CD1c-positive myeloid dendritic cell (primary cell): ENCODE results near the gene SNRNP48.

Source experiments
- DNase-seq: peaks from one replicate; pipeline ENCODE4 v3.0.0-alpha.2; 2016; ENCODE audit errors: extremely low spot score

The SNRNP48 gene

DNA sequence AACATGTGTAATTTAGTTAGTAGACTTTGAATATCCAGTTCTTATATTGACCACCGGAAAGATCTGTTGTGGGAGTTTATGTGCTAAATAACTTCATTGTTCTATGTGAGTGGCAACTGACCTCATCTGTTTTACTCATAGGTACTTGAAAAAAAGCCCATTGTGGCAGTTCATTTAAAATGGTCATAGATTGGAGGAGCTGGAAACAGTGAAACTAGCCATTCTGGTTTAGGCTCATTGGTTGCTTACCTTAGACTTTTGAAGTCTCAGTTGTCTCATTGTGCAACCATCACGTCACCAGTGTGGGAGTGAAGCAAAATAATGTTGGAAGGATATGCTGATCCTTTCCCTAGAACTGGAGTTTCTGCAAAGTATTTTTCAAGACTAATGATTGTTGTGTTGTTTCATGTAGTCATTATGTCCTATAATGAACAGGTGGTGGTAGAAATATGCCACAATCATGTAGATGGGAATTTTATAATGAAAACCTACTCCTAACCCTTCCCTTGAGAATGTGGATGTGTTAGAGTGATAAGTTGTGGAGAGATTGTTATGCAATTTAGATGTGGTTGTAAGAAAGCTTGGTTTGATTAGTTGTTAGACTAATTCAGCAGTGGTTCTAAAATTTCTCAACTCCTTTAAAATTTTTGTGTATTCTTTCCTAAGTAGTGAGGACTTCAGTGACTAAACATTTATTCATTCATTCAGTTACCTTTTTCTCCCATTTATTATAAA lies 30.2 kb upstream of the SNRNP48 start:
- DNase-seq: peak; percentile 13

DNA sequence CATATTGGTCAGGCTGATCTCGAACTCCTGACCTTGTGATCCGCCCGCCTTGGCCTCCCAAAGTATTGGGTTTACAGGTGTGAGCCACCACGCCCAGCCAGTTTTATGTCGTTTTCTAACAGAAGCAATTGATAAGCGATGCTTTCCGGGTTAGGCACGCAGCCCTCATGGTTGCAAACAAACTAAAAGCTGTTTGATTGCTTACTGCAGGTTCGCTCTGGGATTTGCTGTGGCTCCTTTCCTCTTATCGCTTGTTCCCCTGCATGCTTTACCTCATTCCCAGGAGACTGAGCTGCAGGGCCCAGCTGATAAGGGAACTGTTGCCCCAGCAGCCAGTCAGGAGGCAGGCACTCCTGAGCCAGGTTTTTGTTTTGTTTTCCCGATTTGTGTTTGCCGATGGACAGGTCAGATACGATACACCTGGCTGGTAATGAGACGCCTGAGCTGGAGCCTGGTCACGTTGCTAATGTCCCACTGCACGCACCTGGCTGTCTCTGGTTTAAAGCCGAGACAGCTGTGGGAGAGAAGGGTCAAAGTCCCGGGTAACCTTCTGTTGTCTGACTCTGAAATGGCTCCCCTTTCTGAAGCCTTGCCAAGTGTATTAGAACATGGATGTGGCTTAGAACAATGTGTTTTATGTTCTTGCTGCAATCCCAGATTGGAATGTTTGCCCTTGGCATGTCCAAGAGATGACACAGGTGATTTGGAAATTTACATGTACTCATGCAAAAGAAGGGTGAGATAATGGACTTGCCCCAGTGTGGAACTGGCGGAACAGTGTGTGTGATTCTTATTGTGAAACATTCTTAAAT lies 28.6 kb upstream of the SNRNP48 start:
- no peak for DNase-seq

DNA sequence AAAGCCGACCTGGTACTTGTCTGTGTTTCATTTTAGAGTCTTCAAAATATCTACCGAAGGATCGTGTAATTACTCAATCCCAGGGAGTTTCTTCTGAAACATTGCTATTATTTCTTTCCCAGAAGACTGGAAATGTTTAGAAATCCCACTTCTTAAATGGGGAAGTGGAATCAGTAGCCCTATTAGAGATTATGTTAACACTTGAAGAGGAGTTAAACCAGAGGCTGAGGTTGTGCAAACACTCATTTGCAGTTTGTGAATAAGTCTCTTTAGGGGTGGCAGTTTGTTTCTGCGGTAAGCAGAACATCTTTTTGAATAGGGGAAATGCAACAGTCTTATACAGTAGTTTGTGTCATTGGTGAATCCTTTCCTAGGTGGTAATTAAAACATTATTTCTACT lies 27.2 kb upstream of the SNRNP48 start:
- DNase-seq: peak; percentile 32

DNA sequence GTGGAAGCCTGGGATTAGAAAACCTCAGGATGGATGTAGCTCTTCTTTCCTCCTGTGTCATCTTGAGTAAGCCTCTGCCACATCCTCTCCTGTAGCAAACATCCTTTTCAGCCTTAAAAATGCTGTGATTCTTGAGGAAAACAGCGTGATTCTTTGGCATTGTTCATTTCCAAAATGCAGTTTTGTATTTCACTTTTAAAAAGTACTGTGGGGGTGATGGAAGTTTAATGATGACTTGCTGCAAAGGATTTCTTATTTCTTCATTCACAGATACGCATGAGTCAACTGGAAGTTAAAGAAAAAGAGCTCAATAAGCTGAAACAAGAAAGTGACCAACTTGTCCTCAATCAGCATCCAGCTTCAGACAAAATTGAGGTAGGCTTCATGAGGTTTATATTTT lies 23.9 kb upstream of the SNRNP48 start:
- no peak for DNase-seq

DNA sequence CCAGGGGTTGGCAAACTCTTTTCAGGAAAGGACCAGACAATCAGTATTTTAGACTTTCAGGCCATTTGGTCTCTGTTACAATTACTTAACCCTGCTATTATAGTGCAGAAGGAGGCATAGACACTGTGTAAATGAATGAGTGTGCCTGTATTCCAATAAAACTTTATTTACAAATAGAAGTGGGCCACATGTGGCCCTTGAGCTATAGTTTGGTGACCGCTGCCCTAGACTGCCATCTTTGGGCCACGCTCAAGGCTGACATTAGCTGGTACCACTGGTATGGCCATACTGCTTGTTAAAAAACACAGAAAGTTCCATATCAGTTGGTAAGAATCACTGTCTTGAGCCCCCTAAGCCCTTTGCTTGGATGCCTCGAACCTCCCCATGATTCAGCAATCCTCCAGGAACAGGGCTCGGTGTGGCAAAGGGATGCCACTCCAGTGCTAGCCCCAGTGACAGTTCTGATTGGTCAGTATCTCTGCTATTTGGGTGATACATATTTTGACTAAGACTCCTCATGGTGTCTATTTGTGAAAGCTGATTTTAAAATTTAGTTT lies 23.3 kb upstream of the SNRNP48 start:
- DNase-seq: no peak

DNA sequence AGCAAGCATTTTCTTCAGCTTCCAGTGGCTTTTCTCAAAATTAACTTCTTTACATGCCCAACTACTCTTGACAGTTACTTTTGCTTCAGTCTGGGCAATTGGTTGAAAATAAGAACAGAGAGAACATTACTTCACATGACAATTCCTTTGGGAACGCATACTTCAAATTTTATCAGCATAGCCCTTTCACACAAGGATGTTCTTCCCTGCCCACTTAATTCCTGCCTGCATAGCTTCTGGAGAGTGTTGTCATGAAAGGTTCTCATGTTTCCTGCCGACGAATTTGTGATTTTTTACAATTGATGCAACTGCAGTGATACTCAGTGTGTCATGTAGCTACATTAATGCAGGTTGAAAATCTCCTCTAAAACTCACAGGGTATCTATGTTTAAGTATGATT lies 22.0 kb upstream of the SNRNP48 start:
- no peak for DNase-seq

DNA sequence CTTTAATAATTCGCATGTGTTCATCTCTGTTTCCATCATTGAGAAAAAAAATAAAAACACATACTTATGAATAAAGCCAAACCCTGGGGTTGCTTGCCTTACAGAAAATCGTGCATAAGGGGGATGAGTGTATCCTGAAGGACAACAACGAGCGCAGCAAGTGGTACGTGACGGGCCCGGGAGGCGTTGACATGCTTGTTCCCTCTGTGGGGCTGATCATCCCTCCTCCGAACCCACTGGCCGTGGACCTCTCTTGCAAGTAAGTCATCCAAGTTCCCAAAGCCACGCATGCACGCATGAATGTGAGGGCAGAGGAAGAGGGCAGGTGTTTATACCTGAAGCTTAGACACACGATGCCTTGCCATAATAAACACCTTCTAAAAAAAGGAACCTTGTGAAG lies 20.9 kb upstream of the SNRNP48 start:
- DNase-seq: no peak

DNA sequence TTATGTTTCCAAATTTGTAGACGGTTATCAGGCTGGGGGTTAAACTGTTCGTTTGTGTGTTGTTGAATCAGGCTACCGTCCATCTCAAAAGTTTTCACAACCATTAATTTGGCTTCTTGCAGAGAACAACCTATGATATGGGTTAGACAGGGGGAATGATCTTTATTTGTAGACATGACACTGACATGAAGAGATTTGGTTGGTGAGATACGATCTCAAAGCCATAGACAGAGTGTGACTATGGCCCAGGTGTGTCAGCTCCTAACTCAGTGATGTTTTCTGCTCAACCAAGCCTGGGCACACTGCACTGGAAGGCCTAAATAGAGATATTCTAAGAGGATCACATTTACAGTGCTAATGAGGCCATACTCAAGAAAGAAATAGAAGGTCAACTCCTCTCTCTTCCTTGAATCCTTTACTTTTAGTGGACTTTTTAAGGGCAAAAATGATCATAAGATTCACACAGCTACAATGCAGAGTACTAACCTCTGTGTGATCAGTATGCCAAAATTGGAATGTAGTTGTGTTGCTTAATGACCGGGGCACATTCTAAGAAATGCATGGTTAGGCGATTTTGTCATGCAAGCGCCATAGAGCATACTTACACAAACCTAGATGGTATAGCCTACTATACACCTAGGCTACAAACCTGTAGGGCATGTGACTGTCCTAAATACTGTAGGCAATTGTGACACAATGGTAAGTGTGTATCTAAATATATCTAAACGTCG lies 17.6 kb upstream of the SNRNP48 start:
- no peak for DNase-seq

DNA sequence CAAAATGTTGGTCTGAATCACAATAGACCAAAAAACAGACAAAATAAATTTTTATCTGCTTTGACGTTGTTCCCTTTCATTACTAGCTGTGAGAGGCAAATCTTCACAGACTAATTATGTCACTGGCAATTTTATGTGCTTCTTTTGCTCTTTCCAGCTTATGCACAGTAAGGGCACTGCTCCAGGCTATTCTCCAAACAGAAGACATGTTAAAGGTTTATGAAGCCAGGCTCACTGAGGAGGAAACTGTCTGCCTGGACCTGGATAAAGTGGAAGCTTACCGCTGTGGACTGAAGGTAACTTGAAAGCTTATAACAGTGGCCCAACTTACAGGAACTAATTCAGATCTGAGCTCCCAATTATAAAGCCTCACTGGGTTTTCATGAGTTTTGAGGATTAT lies 15.5 kb upstream of the SNRNP48 start:
- DNase-seq: no peak

DNA sequence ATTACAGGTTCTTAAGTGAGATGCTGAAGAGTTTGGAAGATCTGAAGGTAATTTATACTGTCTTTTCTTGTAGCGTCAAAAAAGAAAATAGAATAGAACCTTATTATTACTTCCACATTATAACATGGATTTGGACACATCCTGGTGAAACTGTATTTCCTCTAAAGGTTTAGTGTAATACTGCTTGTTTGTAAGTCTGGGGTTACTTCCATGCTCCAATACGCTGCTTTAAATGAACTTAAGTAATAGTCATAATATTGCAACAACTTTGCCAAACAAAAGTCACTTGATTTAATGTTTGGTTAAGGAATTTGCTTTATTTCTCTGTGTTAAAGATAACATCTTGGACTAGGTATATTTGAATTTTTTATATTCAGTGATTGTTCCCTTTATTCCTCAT lies 11.5 kb upstream of the SNRNP48 start:
- no peak for DNase-seq

DNA sequence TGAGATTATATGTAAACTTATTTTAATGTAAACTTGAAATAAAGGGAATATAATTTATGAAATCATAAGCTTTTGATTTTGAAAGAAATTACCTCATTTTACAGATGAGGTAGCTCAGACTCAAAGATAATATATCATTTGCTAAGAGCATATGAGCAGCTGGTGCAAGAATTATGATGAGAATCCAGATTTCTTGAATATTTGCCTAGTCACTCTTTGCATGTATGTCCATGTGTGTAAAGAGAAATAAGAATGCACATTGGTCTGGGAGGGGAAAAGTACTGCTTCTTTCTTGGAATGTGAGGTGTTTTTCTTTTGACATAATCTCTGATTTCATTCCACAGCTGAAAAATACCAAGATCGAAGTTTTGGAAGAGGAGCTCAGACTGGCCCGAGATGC lies 11.1 kb upstream of the SNRNP48 start:
- no peak for DNase-seq

DNA sequence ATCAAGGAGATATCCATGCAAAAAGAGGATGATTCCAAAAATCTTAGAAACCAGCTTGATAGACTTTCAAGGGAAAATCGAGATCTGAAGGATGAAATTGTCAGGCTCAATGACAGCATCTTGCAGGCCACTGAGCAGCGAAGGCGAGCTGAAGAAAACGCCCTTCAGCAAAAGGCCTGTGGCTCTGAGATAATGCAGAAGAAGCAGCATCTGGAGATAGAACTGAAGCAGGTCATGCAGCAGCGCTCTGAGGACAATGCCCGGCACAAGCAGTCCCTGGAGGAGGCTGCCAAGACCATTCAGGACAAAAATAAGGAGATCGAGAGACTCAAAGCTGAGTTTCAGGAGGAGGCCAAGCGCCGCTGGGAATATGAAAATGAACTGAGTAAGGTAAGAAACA lies 10.1 kb upstream of the SNRNP48 start:
- no peak for DNase-seq

DNA sequence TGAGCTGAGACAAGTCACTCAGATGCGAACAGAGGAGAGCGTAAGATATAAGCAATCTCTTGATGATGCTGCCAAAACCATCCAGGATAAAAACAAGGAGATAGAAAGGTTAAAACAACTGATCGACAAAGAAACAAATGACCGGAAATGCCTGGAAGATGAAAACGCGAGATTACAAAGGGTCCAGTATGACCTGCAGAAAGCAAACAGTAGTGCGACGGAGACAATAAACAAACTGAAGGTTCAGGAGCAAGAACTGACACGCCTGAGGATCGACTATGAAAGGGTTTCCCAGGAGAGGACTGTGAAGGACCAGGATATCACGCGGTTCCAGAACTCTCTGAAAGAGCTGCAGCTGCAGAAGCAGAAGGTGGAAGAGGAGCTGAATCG lies 9.5 kb upstream of the SNRNP48 start:
- no peak for DNase-seq

DNA sequence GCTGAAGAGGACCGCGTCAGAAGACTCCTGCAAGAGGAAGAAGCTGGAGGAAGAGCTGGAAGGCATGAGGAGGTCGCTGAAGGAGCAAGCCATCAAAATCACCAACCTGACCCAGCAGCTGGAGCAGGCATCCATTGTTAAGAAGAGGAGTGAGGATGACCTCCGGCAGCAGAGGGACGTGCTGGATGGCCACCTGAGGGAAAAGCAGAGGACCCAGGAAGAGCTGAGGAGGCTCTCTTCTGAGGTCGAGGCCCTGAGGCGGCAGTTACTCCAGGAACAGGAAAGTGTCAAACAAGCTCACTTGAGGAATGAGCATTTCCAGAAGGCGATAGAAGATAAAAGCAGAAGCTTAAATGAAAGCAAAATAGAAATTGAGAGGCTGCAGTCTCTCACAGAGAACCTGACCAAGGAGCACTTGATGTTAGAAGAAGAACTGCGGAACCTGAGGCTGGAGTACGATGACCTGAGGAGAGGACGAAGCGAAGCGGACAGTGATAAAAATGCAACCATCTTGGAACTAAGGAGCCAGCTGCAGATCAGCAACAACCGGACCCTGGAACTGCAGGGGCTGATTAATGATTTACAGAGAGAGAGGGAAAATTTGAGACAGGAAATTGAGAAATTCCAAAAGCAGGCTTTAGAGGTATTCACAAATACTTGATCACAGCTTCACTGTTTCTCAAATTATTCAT lies 8.9 kb upstream of the SNRNP48 start:
- DNase-seq: no peak

DNA sequence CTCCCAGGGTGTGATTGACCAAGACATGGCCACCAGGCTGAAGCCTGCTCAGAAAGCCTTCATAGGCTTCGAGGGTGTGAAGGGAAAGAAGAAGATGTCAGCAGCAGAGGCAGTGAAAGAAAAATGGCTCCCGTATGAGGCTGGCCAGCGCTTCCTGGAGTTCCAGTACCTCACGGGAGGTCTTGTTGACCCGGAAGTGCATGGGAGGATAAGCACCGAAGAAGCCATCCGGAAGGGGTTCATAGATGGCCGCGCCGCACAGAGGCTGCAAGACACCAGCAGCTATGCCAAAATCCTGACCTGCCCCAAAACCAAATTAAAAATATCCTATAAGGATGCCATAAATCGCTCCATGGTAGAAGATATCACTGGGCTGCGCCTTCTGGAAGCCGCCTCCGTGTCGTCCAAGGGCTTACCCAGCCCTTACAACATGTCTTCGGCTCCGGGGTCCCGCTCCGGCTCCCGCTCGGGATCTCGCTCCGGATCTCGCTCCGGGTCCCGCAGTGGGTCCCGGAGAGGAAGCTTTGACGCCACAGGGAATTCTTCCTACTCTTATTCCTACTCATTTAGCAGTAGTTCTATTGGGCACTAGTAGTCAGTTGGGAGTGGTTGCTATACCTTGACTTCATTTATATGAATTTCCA lies 4.6 kb upstream of the SNRNP48 start:
- no peak for DNase-seq

DNA sequence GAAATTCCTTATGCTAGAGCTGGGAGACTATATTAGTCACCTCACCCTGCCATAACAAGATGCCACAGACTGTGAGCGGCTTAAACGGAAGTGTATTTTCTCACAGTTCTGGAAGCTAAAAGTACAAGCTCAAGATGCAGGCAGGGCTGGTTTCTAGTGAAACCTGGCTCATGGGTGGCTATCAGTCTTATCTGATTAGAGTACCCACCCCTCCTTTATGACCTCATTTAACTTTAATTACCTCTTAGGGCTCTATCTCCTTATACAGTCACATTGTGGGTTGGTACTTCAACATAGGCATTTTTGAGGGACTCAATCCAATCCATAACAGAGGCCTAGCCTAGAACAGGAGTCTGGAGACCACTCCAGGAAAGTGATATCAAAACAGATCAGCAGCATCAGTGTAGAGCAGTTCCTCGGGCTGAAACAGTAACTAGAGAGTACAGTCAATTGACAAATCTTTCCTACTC lies 2.3 kb upstream of the SNRNP48 start:
- DNase-seq: no peak

DNA sequence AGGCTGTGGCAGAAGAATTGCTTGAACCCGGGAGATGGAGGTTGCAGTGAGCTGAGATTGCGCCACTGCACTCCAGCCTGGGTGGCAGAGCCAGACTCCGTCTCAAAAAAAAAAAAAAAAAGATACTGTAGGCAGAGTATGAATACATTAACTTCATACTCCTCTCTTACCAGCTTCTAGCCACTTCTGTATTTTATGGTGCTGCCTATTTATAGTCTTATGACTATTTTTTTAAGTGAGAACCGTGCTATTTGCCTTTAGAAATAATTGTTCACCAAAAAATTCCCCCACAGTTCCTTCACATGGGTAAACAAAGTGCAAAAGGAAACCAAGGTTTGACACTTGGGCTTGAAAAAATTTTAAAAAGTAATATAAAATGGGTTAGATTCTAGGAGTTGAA lies 1.5 kb upstream of the SNRNP48 start:
- peak; percentile 49 for DNase-seq

DNA sequence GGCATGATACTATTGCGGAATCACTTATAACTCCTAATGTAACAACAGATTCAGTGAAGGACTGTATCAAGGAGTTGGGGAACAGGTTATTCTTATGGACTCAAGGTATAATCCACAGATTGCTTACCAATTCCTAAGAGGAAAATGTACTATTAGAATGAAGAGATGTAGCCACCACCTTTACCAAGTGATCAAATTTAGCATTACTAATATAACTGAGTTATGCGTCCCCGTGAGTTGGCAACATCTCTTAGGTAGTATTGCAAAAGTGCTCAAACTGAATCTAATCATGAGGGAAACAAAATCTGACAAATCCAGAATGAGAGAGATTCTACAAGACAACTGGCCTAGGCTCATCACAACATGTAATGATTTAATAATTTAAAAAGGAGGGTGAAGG lies 777 bp upstream of the SNRNP48 start:
- no peak for DNase-seq

DNA sequence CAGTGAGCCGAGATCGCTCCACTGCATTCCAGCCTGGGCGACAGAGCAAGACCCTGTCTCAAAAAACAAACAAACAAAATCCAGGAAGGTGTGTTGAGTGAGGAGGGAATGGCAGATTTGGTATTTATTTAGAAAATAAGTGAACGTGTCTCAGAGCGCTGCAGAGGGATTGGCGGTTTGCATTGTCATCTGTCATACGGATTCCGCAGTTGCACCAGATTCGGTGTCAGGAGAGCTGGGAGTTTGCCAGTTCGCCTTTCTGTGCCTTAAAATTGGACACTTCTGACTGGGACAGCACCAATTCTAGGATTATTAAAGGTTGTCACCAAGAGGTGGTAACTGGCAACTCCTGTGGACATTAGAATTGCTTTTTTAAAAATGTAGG lies 912 bp downstream of the SNRNP48 start:
- DNase-seq: peak; percentile 34

DNA sequence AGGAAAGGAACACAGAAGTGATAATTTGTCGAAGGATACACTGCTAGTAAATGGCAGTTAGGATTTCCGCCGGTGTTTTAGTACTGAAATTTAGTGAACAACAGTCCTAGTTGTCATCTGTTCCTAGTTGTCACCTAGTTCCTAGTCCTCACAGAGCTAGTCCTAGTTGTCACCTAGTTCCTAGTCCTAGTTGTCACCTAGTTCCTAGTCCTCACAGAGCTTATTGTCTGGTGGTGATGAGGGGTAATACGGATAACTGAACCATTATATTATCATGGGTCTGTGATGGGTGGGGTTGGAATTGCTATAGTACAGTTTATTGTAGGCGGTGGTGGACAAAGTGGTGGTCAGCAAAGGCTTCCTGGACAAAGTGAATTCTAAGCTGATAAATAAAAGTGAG lies 1.8 kb downstream of the SNRNP48 start:
- no peak for DNase-seq

DNA sequence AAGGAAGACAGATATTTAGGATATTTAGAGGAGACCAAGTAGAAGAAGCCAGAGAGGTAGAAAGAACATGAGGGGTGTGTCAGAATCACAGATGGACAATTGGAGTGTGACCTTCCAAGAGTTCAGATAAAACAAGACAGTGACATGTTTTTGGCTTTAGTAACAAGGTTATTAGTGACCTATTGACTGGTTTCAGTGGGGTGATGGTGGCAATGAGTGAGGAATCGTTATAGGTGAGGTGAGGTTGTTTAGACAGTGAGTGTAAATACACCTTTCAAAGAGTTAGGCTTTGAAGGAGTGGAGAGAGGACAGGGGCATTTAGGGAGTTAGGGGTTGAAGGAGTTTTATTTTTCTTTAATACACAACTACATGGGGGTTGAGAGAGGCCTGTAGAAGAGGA lies 3.2 kb downstream of the SNRNP48 start:
- no peak for DNase-seq
